Fibroblast of villous mesenchyme (primary cell): ENCODE measurements around the gene FGGY. TPM values are rescaled to one million over a fixed set of nuclear protein-coding genes. Genes with fewer than 3 reads are reported as not detected.

Experiments used
- DNase-seq: peaks from one replicate; pipeline ENCODE4 v3.0.0-alpha.2; 2010; ENCODE audit warnings: low read depth
- H3K4me3 ChIP-seq: 2 replicates; pipeline ENCODE4 v1.5.1; 2011; ENCODE audit warnings: low read depth, mild to moderate bottlenecking, low read length
- CTCF ChIP-seq: IDR thresholded peaks from 2 replicates; pipeline ENCODE4 v1.5.1; 2012; ENCODE audit warnings: low read depth, mild to moderate bottlenecking, low read length; ENCODE audit not compliant: insufficient read depth
- total RNA-seq: library from RNA; depleted of rRNA; stranded (reverse); fragments of >200 nt; gene quantifications from 2 replicates; pipeline ENCODE4 v1.2.3, GENCODE V29; 2012

The FGGY gene
- total RNA-seq, 1 donor: 11.7 TPM

GRCh38 chr1:59415881-59416280 is 119.0 kb downstream of the FGGY start:
- no peak for TF ChIP-seq CTCF
- no peak for DNase-seq
- no peak overlapping the region for H3K4me3 ChIP-seq

GRCh38 chr1:59417406-59417805 is 120.5 kb downstream of the FGGY start:
- H3K4me3 ChIP-seq: no peak overlapping the region
- DNase-seq: no peak
- TF ChIP-seq CTCF: no peak

GRCh38 chr1:59418363-59419144 is 121.7 kb downstream of the FGGY start:
- H3K4me3 ChIP-seq: no peak overlapping the region
- peak; percentile 30 for DNase-seq
- no peak for TF ChIP-seq CTCF

- H3K4me3 ChIP-seq: no peak overlapping the region
- no peak for DNase-seq
- TF ChIP-seq CTCF: no peak
These were observed 122.7 kb downstream of the FGGY start for GRCh38 chr1:59419361-59420140.

- no peak for DNase-seq
- TF ChIP-seq CTCF: no peak
- no peak overlapping the region for H3K4me3 ChIP-seq
These were observed 124.5 kb downstream of the FGGY start for GRCh38 chr1:59421232-59421920.

GRCh38 chr1:59422921-59423575 is 126.2 kb downstream of the FGGY start:
- TF ChIP-seq CTCF: no peak
- H3K4me3 ChIP-seq: no peak overlapping the region
- peak; percentile 47 for DNase-seq
